ENCODE data around the gene LDHAL6B.

The LDHAL6B gene

GRCh38 chr15:59242649-59243048, 36.0 kb downstream of the LDHAL6B start:
- Histone ChIP-seq H3K9me3 (replicated peaks in 1 of 11) (no peaks in the 10 kb centered on the region), H3K27ac (no peak overlapping the region), H3K9ac (no peak overlapping the region), H3K4me3 (no peak overlapping the region), H3K4me1 (peaks cover 6 to 48% (median 17%) of the 10 kb centered on the region in 10 experiments; a peak in 18 of 20 replicates), H3K27me3 (no peaks in the 10 kb centered on the region), H3K4me2 (no peak overlapping the region), H3K36me3 (peaks cover 0 to 17% (median 0%) of the 10 kb centered on the region in 11 experiments; a peak in 3 of 22 replicates), H4K20me1 (no peaks in the 10 kb centered on the region)
- no peak for TF ChIP-seq Cebpa-rat (IDR thresholded peaks at IDR 0.05)

GRCh38 chr15:59243622-59244021, 37.0 kb downstream of the LDHAL6B start:
- H4K20me1 ChIP-seq: no peaks in the 10 kb centered on the region
- H3K27ac ChIP-seq: no peak overlapping the region
- peaks cover 0 to 17% (median 0%) of the 10 kb centered on the region in 11 experiments; a peak in 3 of 22 replicates for H3K36me3 ChIP-seq
- H3K27me3 ChIP-seq: no peaks in the 10 kb centered on the region
- TF ChIP-seq Cebpa-rat (IDR thresholded peaks at IDR 0.05): no peak
- H3K9me3 ChIP-seq (replicated peaks in 1 of 11): no peaks in the 10 kb centered on the region
- H3K9ac ChIP-seq: no peak overlapping the region
- no peak overlapping the region for H3K4me2 ChIP-seq
- peaks cover 0 to 48% (median 10%) of the 10 kb centered on the region in 10 experiments; a peak in 13 of 20 replicates for H3K4me1 ChIP-seq
- no peak overlapping the region for H3K4me3 ChIP-seq

GRCh38 chr15:59244337-59244736, 37.7 kb downstream of the LDHAL6B start:
- Histone ChIP-seq H3K27me3 (no peaks in the 10 kb centered on the region), H3K27ac (no peak overlapping the region), H3K4me1 (peaks cover 0 to 48% (median 10%) of the 10 kb centered on the region in 10 experiments; a peak in 13 of 20 replicates), H4K20me1 (no peaks in the 10 kb centered on the region), H3K36me3 (peaks cover 0 to 17% (median 0%) of the 10 kb centered on the region in 11 experiments; a peak in 3 of 22 replicates), H3K9me3 (replicated peaks in 1 of 11) (no peaks in the 10 kb centered on the region), H3K9ac (no peak overlapping the region), H3K4me2 (no peak overlapping the region), H3K4me3 (no peak overlapping the region)
- TF ChIP-seq Cebpa-rat (IDR thresholded peaks at IDR 0.05): no peak

- Histone ChIP-seq H3K27ac (no peak overlapping the region), H3K36me3 (peaks cover 0 to 21% (median 0%) of the 10 kb centered on the region in 11 experiments; a peak in 3 of 22 replicates)
Observed at GRCh38 chr15:59245559-59245958, 38.9 kb downstream of the LDHAL6B start.

GRCh38 chr15:59247364-59247763, 40.7 kb downstream of the LDHAL6B start:
- TF ChIP-seq Cebpa-rat (IDR thresholded peaks at IDR 0.05): no peak
- H3K9me3 ChIP-seq (replicated peaks in 1 of 11): no peaks in the 10 kb centered on the region
- H4K20me1 ChIP-seq: no peaks in the 10 kb centered on the region
- H3K4me1 ChIP-seq: peaks cover 11 to 56% (median 23%) of the 10 kb centered on the region in 10 experiments; a peak in 19 of 20 replicates
- no peak overlapping the region for H3K9ac ChIP-seq
- no peak overlapping the region for H3K4me3 ChIP-seq
- no peaks in the 10 kb centered on the region for H3K27me3 ChIP-seq
- peaks cover 0 to 18% (median 0%) of the 10 kb centered on the region in 11 experiments; a peak in 3 of 22 replicates for H3K36me3 ChIP-seq
- no peak overlapping the region for H3K27ac ChIP-seq
- H3K4me2 ChIP-seq: peak overlapping the region in 3 of 11 experiments; percentile 2 to 81 (median 15); a peak in 3 of 22 replicates

More at GRCh38 chr15:59245559-59245958, 38.9 kb downstream of the LDHAL6B start:
- no peak for TF ChIP-seq Cebpa-rat (IDR thresholded peaks at IDR 0.05)
- peak overlapping the region in 4 of 11 experiments; percentile 4 to 37 (median 21); a peak in 7 of 22 replicates for H3K4me2 ChIP-seq
- no peaks in the 10 kb centered on the region for H3K27me3 ChIP-seq
- peaks cover under 1 to 48% (median 13%) of the 10 kb centered on the region in 10 experiments; a peak in 18 of 20 replicates for H3K4me1 ChIP-seq
- no peak overlapping the region for H3K4me3 ChIP-seq
- no peaks in the 10 kb centered on the region for H3K9me3 ChIP-seq (replicated peaks in 1 of 11)
- no peak overlapping the region for H3K9ac ChIP-seq
- H4K20me1 ChIP-seq: no peaks in the 10 kb centered on the region

- Histone ChIP-seq H3K9ac (peak overlapping the region in 1 of 11 experiments; percentile 8; a peak in 1 of 22 replicates), H3K4me1 (peaks cover 11 to 63% (median 21%) of the 10 kb centered on the region in 10 experiments; a peak in 19 of 20 replicates), H3K27me3 (no peaks in the 10 kb centered on the region), H3K27ac (peak overlapping the region in 3 of 11 experiments; percentile 59 to 69 (median 60); a peak in 5 of 22 replicates), H4K20me1 (no peaks in the 10 kb centered on the region), H3K4me3 (no peak overlapping the region), H3K9me3 (replicated peaks in 1 of 11) (no peaks in the 10 kb centered on the region), H3K36me3 (peaks cover 0 to 8% (median 0%) of the 10 kb centered on the region in 11 experiments; a peak in 1 of 22 replicates), H3K4me2 (peak overlapping the region in 3 of 11 experiments; percentile 81 to 87 (median 84); a peak in 6 of 22 replicates)
- no peak for TF ChIP-seq Cebpa-rat (IDR thresholded peaks at IDR 0.05)
Observed at GRCh38 chr15:59249816-59250215, 43.2 kb downstream of the LDHAL6B start.

GRCh38 chr15:59250249-59250648, 43.6 kb downstream of the LDHAL6B start:
- H3K4me1 ChIP-seq: peaks cover 10 to 63% (median 17%) of the 10 kb centered on the region in 10 experiments; a peak in 19 of 20 replicates
- no peaks in the 10 kb centered on the region for H3K27me3 ChIP-seq
- peak overlapping the region in 1 of 10 experiments; percentile 24; a peak in 1 of 20 replicates for H3K4me3 ChIP-seq
- no peaks in the 10 kb centered on the region for H3K9me3 ChIP-seq (replicated peaks in 1 of 11)
- no peaks in the 10 kb centered on the region for H4K20me1 ChIP-seq
- TF ChIP-seq Cebpa-rat (IDR thresholded peaks at IDR 0.05): no peak
- H3K36me3 ChIP-seq: peaks cover 0 to 8% (median 0%) of the 10 kb centered on the region in 11 experiments; a peak in 2 of 22 replicates
- peak overlapping the region in 3 of 11 experiments; percentile 27 to 62 (median 49); a peak in 3 of 22 replicates for H3K9ac ChIP-seq
- H3K4me2 ChIP-seq: peak overlapping the region in 5 of 11 experiments; percentile 37 to 87 (median 81); a peak in 9 of 22 replicates
- H3K27ac ChIP-seq: peak overlapping the region in 4 of 11 experiments; percentile 42 to 69 (median 60); a peak in 9 of 22 replicates

GRCh38 chr15:59251001-59251845, 44.6 kb downstream of the LDHAL6B start:
- Histone ChIP-seq H3K27ac (peak overlapping the region in 7 of 11 experiments; percentile 8 to 69 (median 42); a peak in 11 of 22 replicates), H3K9me3 (replicated peaks in 1 of 11) (no peaks in the 10 kb centered on the region), H3K4me3 (peak overlapping the region in 1 of 10 experiments; percentile 24; a peak in 1 of 20 replicates), H4K20me1 (no peaks in the 10 kb centered on the region), H3K27me3 (no peaks in the 10 kb centered on the region), H3K36me3 (peaks cover 0 to 11% (median 0%) of the 10 kb centered on the region in 11 experiments; a peak in 2 of 22 replicates), H3K4me1 (peaks cover 10 to 63% (median 13%) of the 10 kb centered on the region in 10 experiments; a peak in 19 of 20 replicates), H3K9ac (peak overlapping the region in 4 of 11 experiments; percentile 16 to 62 (median 38); a peak in 6 of 22 replicates), H3K4me2 (peak overlapping the region; percentile 29 to 87 (median 49); a peak in 20 of 22 replicates)
- no peak for TF ChIP-seq Cebpa-rat (IDR thresholded peaks at IDR 0.05)

All from BLaER1 treated with 17β-estradiol and CSF1 and Interleukin-3, amounts not matched to agents 10 nM and 100 nM (cell line).